ENCODE data around the gene MEP1B.
"Not testable (repeated sequence)": the region's sequence is repeated elsewhere in the genome, so short reads cannot be mapped to it uniquely, and the experiment has no call there.

Gene MEP1B

DNA sequence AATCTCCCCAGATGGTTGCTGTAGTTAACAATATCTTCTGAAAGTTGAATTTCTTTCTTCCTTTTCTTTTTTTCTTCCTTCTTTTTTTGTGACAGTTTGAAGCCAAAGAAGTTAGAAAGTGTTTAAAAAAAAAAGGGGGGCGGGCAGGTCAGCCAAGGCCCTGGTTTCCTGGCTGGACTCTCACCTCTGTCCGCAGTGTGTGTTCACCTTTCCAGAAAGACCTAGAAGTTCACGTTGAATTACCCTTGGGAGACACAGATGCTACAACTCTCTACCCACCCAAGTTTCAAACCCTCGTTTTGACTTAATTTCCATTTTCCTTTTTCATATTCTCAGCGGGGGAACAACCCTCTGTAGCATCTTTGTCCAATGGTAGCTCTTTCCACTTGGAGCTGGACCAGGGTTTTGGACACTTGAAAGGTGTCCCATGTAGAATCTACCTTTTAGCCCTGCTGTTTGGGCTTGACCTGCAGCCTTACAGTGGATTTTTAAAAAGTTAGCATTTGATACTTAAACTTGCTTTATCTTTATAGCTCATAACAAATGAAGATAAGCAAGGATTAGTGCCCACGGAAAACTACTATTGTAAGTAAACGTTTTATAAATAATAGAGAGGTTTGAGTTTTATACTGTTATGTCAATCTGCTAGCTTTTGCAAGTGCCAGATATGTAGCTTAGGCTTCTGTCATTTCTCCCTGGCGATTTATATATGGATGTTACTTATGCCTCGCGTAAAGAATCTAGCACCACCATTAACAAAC, 20.0 kb downstream of the MEP1B start:
- no peak for DNase-seq

DNA sequence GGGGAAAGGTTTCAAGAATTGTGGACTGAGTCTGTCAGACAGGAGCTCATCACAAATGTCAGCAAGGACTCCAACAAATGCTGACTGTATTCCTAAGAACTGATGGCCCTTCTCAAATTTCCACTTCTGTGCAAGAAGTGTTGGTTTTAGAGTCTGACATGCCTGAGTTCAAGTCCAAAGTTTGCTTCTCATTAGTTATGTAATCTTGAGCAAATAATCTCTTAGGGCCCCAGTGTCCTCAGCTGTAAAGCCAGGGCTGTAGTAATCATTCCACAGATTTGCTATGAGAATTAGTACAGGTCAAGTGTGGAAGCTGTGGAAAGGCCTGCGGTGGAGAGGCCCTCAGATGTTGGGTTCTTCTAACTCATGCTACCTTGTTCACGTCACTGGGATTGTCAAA, 23.9 kb downstream of the MEP1B start:
- no peak for DNase-seq

DNA sequence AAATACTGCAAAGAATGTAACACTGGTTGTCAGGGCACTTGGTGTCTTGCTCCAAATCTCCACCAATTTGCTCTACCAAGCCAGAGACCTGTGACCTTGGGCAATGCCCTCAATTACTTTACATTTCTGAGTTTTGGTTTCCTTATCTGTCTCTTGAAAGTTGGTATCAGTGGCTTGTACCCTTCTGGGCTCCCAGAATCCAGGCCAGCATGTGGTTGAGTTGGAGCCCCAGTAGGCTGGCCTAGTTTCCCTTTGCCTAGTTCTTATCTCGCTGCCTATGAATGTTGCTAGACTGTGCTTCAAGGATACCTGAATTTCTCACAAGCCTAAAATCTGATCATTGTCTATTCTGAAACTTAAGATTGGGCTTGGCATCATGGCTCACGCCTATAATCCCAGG, 26.6 kb downstream of the MEP1B start:
- DNase-seq, result no peak

DNA sequence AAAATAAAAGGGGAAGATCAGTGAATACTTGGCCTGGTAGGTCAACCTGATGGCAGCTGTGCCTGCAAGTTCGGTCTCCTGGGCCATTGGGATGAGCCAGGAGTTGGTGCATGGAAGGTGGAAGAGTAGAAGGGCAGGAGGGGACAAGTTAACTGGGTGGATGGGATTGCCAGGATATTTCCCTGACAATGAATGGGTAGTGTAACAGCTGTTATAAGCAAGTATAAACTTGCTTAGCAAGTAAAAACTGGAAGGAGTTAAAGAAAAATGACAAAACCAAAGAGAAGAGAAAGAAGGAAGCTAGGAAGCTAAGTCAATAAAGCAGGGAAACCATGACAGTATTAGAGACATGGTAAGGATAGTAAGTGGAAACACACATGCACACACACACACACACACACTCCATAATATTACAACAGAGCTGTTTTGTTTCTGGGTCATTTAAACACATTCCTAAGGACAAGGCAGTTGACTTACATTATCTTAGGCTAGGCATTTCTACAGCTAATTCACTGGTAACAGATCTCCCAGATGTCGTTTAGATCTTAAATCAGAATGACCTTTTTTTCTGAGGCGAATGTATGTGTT, 29.7 kb downstream of the MEP1B start:
- DNase-seq, result no peak

DNA sequence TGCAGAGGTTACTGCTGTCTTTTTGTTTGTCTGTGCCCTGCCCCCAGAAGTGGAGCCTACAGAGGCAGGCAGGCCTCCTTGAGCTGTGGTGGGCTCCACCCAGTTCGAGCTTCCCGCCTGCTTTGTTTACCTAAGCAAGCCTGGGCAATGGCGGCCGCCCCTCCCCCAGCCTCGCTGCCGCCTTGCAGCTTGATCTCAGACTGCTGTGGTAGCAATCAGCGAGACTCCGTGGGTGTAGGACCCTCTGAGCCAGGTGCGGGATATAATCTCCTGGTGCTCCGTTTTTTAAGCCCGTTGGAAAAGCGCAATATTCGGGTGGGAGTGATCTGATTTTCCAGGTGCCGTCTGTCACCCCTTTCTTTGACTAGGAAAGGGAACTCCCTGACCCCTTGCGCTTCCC, 43.5 kb downstream of the MEP1B start:
- DNase-seq, result not testable (repeated sequence)

DNA sequence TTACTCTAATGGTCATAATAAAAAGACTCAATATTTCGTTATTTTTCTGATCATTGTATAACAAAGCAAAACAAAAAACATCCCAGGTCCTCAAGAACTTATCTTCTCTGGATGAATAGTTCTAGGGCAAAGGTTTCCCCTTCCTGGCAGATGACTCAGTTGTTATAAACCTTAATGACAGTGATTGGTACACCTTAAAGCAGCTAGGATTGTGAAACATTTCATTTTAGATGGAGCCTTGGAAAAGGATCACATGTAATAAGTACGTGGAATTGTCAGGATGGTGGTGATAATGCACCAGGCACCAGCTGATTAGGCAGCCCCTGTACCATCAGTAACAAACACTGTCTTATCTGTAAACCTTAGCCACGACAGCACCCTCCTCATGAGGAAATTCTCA, 47.2 kb downstream of the MEP1B start:
- no peak for DNase-seq

DNA sequence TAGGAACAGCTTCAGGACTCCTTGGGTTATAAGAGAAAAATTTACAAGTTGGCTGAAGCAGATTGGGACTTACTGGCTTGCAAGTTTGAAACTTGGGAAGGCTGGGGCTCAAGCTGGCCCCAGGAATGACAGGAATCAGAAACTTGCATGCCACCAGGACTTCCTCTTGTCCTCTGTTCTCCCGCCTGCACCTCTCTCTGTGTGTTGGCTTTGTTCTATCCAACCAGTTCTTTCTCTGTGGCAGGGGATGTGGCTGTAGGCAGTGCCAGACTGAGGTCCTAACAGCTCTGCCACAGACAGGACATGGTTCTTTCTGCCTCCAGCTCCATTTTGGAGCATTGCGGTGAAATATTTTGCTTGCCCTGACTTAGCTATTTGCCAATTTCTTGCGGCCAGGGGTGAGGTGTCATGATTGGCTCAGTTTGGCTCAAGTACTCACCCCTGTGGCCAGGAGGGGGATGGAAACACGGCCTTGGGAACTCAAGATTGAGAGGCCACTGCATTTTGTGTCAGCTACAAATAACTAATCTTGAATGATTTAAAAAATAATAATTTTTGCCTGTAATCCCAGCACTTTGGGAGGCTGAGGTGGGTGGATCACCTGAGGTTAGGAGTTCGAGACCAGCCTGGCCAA, 48.9 kb downstream of the MEP1B start:
- no peak for DNase-seq

DNA sequence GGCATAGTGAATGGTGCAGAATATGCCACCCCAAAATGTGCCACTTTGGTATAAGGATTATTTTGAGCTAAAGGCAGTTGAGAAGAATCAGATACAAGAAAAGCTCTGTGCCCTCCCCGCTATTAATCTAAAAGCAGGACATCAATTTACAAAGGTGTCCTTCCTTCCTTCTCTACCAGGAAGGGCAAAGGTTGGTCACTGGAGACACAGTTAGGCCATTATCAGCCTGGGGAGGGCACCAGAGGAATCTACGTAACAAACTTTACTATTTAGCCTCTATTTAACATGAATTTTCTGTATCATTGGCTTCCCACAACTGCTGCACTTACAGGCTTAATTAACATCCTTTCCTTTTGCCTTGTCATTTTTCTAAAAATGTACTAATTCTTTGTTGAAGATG, 52.6 kb downstream of the MEP1B start:
- no peak for DNase-seq

DNA sequence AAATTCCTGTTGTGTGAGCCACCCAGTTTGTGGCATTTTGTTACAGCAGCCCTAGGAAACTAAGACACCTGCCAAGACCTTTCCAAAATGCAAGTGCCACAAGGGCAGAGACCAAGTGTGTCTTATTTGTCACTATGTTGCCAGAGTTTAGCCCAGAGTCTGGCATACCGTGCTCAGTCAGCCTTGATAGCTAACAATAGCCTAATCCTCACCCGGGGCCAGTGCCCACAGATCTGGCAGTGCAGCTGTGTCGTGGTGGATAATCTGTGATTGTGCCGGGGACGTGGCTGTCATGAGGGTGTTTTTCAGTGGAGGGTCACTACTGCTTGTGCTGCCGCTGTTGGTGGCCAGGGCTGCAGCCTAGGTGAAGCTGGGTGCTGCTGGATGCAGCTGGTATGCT, 53.5 kb downstream of the MEP1B start:
- DNase-seq, result no peak

DNA sequence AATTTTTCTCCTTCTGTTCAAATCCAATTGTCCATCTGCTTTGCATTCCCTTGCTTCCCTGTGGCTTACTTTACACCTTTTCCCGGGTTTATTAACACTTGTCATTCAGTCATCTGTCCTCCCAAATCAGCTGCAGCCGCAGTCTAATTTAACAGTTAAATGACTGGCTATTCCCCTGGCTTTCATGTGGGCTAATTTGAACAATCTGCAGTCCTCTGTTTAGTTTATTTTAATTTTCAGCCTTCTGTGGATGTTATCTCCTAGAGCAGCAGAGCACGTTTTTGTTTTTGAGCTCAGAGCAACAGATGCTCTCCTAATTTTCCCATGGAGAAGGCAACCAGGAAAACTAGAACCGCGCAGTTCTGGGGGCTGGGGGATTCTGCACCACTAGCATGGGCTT, 55.0 kb downstream of the MEP1B start:
- no peak for DNase-seq

DNA sequence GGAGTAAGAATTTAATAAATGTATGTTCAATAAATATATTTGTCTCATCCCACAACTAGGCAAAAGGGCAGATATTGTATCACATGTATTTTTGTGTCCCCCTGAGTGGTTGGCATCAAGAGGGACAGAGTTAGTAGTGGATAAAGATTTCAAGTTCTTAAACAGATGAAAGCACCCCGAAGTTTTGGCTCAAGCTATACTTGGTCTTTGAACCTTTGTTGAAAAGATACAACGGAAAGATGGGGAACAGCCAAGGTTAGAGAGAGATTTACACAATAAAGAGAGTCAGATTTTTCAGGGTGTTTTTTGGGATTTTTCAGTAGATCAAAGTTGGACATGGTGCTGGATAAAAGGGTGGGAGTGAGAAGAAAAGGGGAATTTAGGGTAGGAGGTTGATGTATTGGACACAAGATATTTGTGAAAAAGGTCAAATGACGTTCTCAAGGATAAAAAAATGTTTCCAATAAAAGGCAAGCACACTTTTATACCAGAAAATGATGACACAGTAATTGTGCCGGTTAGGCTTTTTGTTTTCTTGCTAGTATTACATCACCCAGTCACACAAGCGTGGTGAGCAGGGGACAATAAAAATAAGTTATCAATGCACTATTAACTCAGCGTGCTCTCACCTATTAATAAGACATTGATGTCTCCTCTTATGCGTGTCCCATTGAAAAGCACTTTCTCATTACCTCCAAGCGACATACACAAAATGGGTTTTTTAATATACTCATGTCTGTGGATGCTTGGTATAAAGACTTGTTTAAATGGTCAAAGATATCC, 59.5 kb downstream of the MEP1B start:
- DNase-seq, result no peak

DNA sequence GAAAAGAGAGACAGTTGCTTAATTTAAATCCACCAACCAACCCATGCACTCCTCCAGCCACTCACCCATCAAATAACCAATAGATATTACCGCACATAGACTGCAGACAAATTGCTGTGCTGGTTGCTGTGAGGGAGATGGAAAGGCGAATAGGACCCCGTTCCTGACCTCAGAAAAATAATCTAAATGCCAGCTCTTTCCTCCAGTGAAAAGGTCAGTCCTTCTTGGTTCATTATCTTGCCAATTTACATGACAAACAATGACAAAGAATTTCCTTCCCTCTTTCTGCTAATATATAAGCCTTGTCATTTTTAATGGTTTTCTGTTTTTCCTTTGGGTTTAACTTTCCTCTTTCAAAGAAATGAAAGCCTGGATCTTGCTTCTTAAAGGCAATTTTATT, 61.6 kb downstream of the MEP1B start:
- no peak for DNase-seq

DNA sequence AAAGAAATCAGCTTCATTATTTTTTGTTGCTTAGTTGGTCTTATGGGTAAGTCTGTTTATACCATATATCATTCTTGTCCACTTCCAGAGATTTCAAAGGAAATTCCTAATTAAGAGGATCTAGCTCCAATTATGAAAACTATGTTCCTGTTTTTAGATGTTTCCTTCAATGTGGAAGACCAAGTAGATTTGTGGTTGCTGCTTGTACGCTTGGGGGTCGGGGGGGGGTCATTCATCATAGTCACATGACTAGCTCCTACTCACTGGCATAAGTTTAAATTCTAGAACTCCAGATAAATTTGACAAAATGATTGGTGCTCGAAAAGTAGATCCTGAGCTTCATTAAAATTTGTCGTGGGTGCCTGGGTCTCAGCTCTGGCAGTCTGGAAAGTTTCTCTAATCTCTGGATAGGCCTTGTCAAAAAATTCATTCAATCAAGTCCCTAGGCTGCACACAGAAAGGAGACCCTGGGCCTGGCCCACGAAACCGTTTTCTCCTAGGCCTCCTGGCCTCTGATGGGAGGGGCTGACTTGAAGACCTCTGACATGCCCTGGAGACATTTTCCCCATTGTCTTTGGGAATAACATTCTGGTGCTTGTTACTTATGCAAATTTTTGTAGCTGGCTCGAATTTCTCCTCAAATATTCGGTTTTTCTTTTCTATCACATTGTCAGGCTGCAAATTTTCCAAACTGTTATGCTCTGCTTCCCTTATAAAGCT, 62.5 kb downstream of the MEP1B start:
- no peak for DNase-seq

DNA sequence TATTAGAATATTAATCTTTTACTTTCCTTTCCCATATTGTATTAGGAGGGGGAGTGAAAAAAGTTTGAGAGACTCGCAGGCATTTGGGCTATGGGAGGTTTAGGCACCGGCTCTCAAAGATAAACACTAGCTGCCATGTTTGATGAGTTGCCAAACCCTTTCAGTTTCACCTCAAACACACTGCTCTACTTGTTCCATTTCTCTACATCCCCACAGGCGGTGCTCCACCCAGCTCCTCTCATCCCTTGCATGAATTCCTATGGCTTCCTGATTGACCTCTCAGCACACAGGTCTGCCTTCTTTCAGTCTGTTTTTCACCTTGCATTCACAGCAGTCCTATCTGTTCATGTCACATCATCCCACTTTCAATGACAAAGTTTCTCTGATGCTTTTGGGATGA, 65.7 kb downstream of the MEP1B start:
- no peak for DNase-seq

DNA sequence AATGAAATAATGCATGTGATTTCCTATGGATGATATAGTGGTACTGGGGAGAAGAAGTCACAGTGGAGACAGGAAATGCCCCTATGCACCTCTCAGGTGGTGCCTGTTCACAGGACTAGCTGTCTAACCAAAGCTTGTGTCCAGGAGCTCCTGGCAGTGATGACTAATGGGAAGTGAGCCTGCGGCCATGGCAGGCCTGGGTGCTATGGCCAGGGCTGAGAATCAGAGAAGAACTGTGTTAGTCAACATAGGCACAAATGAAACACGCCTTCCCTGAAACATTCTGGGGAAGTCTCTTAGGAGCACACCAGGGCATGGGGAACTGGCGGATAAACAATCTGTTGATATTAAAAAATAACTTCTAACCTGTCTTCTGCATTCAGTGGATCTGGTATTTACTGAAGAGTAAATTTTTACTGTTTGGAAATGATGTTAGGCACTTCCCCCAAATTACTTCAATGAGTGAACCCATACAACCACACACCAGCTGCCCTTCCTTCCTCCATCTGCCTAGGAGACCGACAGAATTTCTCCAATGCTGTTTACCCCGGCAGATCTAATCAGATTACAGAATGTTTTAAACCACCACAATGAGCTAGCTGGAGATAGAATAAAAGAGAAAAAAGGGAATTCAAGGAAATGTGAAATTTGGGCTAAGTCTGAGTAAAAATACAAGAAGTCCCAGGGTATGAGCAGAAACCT, 67.4 kb downstream of the MEP1B start:
- no peak for DNase-seq

DNA sequence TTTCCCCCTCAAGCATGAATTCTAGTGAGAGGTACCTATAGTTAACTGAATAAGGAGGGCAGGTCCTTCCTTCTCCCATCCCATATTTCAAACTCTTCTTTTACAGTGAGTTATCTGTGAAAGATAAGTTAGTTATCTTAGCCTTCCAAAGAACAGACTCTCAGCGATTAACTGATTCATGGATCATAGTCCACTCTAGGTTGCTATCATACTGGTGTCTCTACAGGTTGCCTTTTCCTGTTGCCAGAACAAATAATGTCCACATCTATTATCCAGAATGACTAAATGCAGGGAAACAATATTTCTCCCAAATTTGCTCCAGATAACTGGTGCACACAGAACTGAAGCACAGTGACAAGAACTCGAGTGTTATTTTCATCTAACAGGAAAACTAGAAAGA, 68.3 kb downstream of the MEP1B start:
- no peak for DNase-seq

DNA sequence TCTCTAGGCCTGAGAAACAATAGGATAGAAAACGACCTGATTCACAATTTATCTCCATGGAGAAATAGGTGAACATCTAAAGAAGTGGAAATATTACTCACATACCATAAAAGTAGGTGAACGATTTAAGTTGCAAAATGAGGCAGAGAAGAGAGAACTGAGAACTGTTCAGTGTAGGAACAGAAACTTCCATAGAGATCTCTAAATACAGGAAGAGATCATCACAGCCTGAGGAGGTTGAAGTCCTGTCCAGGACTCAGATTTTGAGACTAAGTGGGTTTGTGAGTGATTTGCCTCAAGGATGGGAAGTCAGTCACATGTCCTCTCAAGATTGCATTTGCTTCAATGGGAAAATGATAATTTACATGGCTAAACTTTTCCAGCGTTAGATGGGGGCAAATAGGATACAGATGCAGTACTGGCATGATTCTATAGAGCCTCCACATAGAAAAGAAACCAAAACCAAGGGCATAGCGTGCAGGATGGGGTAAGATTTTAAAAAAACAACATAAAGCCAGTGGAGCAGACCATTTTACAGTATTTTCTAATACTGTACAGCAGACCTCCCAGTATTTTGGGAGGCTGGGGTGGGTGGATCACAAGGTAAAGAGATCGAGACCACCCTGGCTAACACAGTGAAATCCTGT, 68.8 kb downstream of the MEP1B start:
- DNase-seq, result no peak

DNA sequence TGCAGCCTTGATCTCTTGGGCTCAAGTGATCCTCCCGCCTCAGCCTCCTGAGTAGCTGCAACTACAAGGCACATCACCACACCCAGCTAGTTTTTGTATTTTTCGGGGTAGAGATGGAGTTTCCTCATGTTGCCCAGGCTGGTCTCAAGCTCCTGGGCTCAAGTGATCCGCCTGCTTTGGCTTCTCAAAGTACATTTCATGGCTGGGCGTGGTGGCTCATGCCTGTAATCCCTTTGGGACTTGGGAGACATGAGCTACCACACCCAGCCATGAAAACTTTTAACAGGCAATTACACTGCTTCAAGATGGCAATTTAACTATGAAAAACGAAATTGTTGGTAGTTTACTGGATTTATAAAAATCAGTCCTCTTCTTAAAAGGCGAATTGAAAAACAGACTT, 69.7 kb downstream of the MEP1B start:
- no peak for DNase-seq

DNA sequence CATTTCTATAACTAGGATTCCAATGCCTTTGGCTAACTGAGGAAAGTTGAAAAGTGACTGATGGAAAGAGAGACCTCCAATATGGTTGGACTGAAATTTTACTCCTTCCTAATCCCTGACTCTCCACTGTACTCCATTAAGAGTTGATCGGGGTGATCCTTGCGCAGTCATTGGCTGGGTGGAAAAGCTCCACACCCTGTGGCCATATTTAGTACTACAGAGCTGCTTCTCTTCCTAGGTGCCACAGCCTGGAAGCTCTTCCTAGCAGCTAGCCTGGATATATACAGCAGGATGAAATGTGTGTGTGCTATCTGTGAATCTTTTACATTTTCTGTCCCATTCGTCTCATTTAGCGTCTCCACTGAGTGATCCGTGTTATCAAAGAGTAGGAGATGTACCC, 71.2 kb downstream of the MEP1B start:
- no peak for DNase-seq

DNA sequence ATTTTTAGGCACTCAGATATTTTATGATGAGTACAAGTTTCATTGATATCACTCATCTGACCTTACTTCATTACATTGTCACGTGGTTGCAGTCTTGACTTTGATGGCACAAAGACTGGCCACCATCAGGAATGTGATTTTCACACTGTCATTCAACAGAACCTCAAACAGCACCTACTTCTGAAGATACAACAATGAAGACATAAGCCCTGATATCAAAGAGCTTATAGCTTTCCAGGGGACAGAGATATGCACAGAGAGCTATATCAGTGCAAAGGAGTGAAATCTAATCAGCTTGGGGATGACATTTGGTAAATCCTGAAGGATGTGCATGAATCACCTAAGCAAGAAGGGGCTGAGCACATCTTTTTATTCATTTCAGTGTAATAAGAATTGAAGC, 72.3 kb downstream of the MEP1B start:
- no peak for DNase-seq

DNA sequence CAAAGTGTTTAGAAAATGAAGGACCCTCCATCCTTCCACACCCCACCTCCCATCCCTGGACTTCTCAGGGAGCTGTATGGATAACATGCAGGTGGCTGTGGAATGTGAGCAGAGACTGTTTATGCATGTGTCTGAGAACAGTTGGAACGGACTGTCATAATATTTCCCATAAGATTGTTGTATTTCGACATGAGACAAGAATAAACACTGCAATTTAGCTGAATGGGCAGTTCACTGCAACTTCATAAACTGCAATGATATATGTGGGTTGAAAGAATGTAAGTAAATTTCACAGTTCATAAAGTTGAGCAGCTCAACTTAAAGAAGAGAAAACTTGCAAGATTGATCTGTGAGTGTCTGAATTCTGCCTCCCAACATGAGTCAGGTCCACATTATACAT, 74.6 kb downstream of the MEP1B start:
- DNase-seq, result no peak

DNA sequence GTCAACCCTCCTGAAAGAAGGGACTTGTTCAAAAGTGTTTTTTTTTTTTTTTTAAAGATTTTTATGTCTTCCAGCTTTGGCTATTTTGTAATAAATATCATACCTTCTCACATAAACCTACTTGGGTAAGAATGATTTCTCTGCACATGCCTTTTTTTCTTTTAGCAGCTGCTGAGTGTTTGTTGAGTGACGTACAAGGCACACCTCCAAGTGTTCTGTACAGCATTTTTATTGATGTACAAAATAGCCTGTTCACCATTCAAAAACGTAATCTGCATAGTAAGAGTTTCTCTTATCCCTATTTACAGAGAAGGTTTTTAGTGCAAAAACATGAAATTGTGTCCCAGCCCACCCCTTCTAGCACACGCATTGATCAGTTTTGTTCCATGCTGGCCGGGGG, 77.6 kb downstream of the MEP1B start:
- no peak for DNase-seq

Data from central memory CD4-positive, alpha-beta T cell (primary cell).